AG08396 (cell line): ENCODE measurements around the gene BOLL.
"Not testable (repeated sequence)": the region's sequence is repeated elsewhere in the genome, so short reads cannot be mapped to it uniquely, and the experiment has no call there.

Experiments
- DNase-seq: peaks from one replicate; pipeline ENCODE4 v3.0.0; 2012; ENCODE audit warnings: low spot score, mixed read lengths

The BOLL gene

GRCh38 chr2:197784956-197785941 is at the start of gene BOLL:
Gene BOLL (minus strand): TSS chr2:197785319. CDS start chr2:197781850, 3,469 bp downstream.
- DNase-seq, result no peak

DNA sequence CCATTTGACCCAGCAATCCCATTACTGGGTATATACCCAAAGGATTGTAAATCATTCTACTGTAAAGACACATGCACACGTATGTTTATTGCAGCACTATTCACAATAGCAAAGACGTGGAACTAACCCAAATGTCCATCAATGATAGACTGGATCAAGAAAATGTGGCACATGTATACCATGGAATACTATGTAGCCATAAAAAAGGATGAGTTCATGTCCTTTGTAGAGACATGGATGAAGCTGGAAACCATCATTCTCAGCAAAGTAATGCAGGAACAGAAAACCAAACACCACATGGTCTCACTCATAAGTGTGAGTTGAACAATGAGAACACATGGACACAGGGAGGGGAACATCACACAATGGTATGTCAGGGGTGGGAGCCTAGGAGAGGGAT is 49.7 kb upstream of the BOLL start:
- not testable (repeated sequence) for DNase-seq

DNA sequence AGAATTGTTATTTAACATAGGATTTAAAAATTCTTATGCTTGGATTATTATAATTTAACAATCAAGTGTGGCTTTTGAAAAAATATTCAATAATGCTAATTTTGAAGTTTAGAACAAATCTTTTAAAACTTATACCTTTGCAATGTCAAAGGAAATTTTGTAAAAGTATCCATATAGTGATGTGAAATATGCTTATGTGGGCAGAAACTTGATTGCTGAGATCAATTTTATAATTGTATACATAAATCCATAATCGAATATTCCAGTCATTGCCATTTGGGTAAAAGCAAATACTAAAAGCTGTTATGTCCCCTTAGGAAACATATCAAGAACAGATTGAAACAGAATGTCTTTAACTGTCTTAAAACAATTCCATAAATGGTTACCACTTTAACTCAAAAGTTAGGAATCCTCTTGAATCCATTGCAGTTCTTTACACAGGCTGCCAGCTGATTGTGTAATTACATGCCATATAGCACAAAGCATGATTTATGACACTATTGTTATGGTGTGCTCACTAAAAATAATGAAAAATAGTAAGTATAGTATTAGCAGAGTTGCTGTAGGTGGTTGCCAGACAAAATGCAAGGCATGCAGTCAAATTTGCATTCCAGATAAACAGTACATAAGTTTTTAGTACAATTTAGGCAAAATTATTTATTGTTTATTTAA is 43.5 kb upstream of the BOLL start:
- no peak for DNase-seq

DNA sequence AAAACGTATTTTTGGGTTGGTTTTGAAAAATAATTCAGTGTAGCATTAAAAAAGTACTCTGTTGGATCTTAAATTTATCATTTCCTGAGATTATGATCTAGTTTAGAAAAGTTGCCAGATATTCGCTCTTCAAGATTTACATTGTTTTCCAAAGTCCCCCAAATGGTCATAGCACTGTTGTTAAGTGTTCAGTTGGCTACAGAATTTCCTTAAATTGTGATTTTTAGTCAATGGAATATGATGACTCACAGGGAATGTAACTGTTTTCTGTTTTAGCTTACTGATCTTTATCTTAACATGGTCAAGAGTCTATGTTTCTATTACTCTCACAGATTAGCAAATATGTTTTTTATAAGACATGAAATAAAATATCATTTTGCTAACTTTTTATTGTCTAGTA is 42.5 kb upstream of the BOLL start:
- DNase-seq, result no peak

GRCh38 chr2:197822333-197822732 is 37.2 kb upstream of the BOLL start:
- DNase-seq, result no peak

DNA sequence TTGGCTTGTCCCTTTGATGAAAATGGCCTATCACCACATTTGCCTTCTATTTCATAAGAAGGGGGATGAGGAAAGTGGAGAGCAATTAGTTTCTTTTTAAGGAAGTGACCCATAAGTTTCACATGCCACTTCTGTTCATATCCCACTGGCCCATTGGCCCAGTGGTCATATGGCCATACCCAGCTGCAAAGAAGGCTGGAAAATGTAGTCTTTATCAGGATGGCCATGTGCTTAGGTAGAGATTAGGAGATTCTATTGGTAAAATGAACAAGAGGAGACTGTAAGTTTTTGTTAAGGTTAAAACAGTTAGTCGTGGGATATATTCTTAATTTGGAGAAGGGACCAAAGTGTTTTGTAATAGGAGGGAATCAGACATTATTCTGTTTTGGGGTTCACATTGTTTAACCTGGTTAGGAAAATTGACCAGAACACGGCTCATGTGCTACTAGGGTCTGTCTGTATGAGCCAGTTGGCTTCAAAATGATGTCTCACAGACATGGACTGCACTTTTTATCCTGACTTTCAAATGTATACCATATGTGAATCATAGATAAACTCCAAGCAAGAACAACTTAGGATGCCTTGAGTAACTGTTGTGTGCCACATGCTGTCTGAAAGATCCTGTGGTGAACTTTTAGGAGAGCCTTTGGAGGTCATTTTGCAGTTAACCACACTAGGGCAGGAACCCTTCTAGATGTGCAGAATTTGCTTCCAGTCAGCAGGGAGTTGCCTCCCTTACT is 36.6 kb upstream of the BOLL start:
- no peak for DNase-seq

- no peak for DNase-seq
Observed at GRCh38 chr2:197814526-197814925, 29.4 kb upstream of the BOLL start.

- peak; percentile 62 for DNase-seq
Observed at GRCh38 chr2:197813093-197813787, 28.1 kb upstream of the BOLL start.

DNA sequence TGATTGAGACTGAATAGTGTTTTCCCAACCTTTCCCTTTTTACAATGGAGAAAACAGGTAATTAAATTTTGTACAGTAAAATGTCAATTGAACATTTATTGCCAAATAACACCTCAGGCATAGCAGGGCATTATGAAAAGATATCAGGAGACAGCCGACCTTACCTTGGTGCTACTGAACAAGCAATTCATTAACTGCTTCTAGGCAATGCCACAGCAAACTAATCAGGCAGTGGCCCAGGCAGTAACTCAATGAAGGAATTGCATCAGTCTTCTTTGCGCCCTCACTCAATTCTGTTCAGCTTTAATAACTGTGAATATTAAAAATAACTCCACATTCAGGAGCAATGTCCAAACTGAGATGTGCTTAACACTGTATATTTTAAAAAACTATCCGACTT is 25.4 kb upstream of the BOLL start:
- DNase-seq, result no peak

- DNase-seq, result no peak
Observed at GRCh38 chr2:197810016-197810415, 24.9 kb upstream of the BOLL start.

DNA sequence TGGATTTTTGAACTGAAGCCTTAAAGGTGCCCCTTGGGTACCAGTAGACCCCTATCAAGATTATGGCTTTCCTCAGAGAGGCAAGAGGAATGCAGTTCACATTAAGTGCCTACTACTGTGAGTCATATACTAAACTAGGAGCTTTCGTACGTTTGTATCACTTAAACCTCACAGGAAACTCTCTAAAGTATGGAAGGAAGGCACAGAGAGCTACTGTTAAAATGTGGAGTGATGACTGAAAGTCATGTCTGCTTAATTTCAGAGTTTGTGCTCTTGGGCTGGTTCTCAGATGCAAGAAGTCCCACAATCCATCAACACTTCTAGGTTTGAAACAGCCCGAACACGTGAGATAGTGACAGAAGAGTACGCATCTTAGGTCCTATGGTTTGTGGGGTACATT is 23.9 kb upstream of the BOLL start:
- no peak for DNase-seq

DNA sequence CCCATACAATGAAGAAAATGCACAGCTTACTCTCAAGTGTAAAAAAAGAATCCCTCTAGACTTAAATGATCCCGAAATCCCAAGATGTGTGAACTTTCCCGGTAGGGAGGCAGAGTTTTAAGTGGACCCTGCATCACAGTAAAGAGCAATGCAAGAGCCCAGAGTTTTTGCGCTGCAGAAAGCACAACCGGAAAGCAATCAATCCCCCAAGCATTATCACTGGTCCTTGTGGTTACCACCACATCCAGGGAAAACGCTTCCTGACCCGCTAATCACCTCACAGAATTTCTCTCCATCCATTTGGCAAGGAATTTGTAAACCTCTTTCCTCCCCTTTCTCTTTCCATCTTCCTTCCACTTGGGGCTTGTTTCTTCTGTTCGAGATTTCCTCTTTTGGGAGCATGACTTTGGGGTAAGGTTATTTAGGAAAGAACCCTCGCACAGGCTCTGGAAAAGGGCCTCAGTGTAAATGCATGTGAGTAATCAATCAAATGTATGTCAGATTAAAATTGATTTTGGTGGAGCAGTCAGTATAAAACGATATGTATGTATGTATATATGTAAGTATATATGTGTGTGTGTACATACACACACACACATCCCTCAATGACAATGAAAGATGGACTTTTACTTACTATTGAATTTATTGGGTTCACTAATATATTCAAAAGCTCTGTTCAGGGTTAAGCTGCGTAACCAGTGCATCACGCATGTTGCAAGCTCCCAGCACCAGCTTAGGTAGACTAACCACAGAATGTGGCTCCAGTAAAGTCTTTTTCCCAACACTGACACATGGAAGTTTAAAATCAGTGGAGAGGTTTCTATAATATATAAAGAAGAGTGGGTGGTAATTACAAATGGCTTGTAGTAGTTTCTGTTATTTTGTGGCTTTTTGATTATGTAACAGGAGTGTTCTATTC is 20.9 kb upstream of the BOLL start:
- DNase-seq, result no peak

DNA sequence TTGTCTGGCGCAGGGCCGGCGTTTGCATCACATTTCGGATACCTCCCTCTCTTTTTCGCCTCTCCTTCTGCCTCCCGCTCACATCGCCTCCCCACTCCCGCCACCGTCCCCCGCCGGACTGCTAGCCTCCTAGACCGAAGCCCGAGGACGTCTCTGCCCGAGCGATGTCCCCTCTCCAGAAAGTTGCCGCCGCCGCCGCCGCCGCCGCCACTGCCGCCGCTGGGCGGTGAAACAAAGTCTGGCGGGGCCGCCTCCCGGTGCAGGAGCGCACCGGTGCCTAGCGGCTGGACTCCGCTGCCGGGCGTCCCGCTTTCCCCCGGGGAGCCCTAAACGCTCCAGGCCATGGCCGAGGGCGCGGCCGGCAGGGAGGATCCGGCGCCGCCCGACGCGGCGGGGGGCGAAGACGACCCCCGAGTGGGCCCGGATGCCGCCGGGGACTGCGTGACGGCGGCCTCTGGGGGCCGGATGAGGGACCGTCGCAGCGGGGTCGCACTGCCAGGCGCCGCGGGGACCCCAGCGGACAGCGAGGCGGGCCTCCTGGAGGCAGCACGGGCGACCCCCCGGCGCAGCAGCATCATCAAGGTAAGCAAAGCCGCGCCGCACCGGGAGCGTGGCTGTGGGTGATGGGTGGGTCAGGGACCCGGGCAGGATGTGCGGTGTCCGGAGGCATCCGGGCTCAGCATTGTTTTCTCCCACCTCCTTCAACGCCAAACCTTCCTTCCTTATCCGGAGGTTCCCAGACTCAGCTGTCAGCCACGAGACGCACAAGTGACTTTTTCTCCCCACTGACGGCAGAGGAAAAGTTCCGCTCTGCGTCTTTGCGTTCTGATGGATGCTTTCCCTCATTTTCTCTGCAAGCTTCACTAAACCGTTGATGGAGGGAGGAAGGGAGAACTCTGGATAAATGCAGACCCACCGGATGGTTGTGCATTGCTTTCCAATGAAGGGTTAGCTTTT is 19.9 kb upstream of the BOLL start:
- peak; percentile 47 for DNase-seq

- DNase-seq, result peak; percentile 95
Observed at GRCh38 chr2:197804049-197804757, 19.1 kb upstream of the BOLL start, which contains the start of gene PLCL1. Gene PLCL1 (plus strand): TSS chr2:197804593.

DNA sequence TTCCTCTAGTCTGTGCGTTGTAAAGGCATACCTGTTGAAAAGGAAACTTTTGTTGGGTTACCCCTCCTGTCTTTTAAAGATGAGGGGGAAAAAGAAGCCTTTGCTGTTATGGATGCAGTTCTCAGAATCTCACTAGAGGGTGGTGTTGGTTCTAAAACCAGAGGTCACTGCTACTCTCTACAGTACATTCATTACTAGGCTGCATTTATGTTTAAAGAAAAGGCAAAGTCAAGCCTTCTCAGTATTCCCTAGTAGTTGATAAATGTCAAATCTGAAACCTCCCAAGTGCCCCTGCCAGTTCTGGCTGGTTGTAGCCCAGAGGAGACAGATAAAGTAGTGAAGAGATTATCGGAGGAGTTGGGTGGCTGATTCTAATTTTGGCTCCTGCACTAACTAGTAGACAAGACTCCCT is 17.9 kb upstream of the BOLL start:
- DNase-seq, result peak; percentile 67

DNA sequence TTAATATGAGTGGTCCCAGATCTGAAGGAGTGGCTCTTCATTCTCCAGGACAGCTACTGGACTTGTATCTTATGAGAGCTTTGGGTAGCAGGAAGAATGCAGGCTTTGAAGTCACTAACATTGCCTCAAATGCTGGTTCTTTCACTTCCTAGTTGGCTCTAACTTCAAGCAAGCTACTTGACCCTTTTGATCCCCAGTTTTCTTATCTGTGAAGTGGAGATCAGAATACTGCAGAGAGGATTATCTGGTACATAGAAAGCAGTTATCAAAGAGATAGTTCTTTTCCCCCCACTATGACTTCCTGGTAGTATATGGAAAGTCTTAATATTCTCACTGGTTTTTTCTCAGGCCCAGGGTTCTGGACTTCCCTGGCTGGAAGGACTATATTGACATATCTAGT is 15.9 kb upstream of the BOLL start:
- no peak for DNase-seq

GRCh38 chr2:197800091-197800490 is 15.0 kb upstream of the BOLL start:
- DNase-seq, result no peak

GRCh38 chr2:197799068-197799467 is 13.9 kb upstream of the BOLL start:
- DNase-seq, result no peak

DNA sequence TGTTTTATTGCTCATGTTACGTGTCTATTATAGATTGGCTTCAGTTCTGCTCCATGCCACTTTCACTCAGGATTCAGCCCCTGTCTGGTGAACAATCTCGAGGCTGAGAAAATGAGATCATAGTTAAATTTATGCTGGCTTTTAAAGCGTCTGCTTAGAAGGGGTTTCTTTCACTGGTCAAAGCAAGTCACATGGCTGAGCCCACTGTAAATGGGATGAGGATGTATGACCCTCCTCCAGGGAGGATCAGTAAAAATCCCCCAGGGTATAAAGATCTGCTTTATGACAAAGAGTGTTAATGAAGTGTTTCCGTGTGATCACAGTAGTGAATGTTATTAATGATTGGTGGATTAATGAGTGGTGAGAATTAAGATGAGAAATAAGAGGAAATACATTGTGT is 13.1 kb upstream of the BOLL start:
- no peak for DNase-seq
